GM23338 (cell line): Measurements from ENCODE around the gene TRIM25. TPM values are rescaled to one million over a fixed set of nuclear protein-coding genes. Genes with fewer than 3 reads are reported as not detected.
A peak's percentile ranks its signal among the peaks of the same experiment; 100 is the strongest.

ENCODE experiments used
- ATAC-seq: fragments of 200-7000 bp; cut with Tn5 transposase; 3 replicates; pipeline ENCODE4 v1.9.1; 2020
- DNase-seq: peaks from one replicate; pipeline ENCODE4 v3.0.0-alpha.2; 2015; ENCODE audit warnings: low spot score
- H2AFZ ChIP-seq: fragments of 200-600 bp; sonication (generic); 2 replicates; pipeline ENCODE4 v1.8.0; 2016; ENCODE audit warnings: antibody characterized with exemption, mild to moderate bottlenecking, moderate library complexity
- H3F3A ChIP-seq: fragments of 200-600 bp; sonication (generic); replicated peaks from 2 replicates; pipeline ENCODE4 v1.8.0; 2017; ENCODE audit warnings: antibody characterized with exemption, mixed run types, low read depth
- H3K27ac ChIP-seq: fragments of 200-600 bp; sonication (generic); 2 replicates; pipeline ENCODE4 v1.6.1; 2016; ENCODE audit warnings: low read depth
- H3K27me3 ChIP-seq: fragments of 200-600 bp; sonication (generic); 2 replicates; pipeline ENCODE4 v1.8.0; 2016; ENCODE audit warnings: mild to moderate bottlenecking, mixed run types, moderate library complexity; ENCODE audit not compliant: insufficient read depth
- H3K36me3 ChIP-seq: fragments of 200-600 bp; sonication (generic); 2 replicates; pipeline ENCODE4 v1.8.0; 2016; ENCODE audit warnings: mild to moderate bottlenecking; ENCODE audit not compliant: insufficient read depth
- H3K4me1 ChIP-seq: fragments of 200-600 bp; sonication (generic); 2 replicates; pipeline ENCODE4 v1.8.0; 2016; ENCODE audit warnings: mild to moderate bottlenecking, moderate library complexity; ENCODE audit not compliant: insufficient read depth
- H3K4me2 ChIP-seq: fragments of 200-600 bp; sonication (generic); 2 replicates; pipeline ENCODE4 v1.7.1; 2017; ENCODE audit warnings: mixed run types
- H3K4me3 ChIP-seq: fragments of 200-600 bp; sonication (generic); 2 replicates; pipeline ENCODE4 v1.6.1; 2016; ENCODE audit warnings: mixed run types
- H3K79me2 ChIP-seq: fragments of 200-600 bp; sonication (generic); replicated peaks from 2 replicates; pipeline ENCODE4 v1.8.0; 2017; ENCODE audit warnings: mild to moderate bottlenecking; ENCODE audit not compliant: insufficient read depth
- H3K9me2 ChIP-seq: fragments of 200-600 bp; sonication (generic); 2 replicates; pipeline ENCODE4 v1.8.0; 2017; ENCODE audit not compliant: insufficient read depth
- H4K20me1 ChIP-seq: fragments of 200-600 bp; sonication (generic); replicated peaks from 2 replicates; pipeline ENCODE4 v1.8.0; 2017; ENCODE audit warnings: mild to moderate bottlenecking; ENCODE audit not compliant: insufficient read depth
- H3K27ac Mint-ChIP-seq: 2 replicates; pipeline ENCODE4 v1.8.0; 2020; ENCODE audit warnings: inconsistent platforms, mild to moderate bottlenecking, moderate library complexity, mixed read lengths
- H3K27me3 Mint-ChIP-seq: 3 replicates; pipeline ENCODE4 v1.8.0; 2022; ENCODE audit warnings: low read depth, mild to moderate bottlenecking, moderate library complexity, mixed read lengths, inconsistent platforms; ENCODE audit not compliant: insufficient read depth, poor library complexity
- H3K36me3 Mint-ChIP-seq: 3 replicates; pipeline ENCODE4 v1.8.0; 2021; ENCODE audit warnings: low read depth, mild to moderate bottlenecking, inconsistent platforms, moderate library complexity, mixed read lengths
- H3K4me1 Mint-ChIP-seq: 3 replicates; pipeline ENCODE4 v1.8.0; 2020; ENCODE audit warnings: mild to moderate bottlenecking, inconsistent platforms, mixed read lengths
- H3K4me3 Mint-ChIP-seq: 3 replicates; pipeline ENCODE4 v1.8.0; 2021; ENCODE audit warnings: moderate library complexity, mild to moderate bottlenecking, inconsistent platforms, mixed read lengths
- H3K9me3 Mint-ChIP-seq: 3 replicates; pipeline ENCODE4 v1.8.0; 2020; ENCODE audit warnings: moderate library complexity, mild to moderate bottlenecking, inconsistent platforms, mixed read lengths
- CREB1 ChIP-seq: fragments of 250-450 bp; sonication (Bioruptor Pico); IDR thresholded peaks from 2 replicates; pipeline ENCODE4 v1.5.0; 2020; ENCODE audit warnings: low read depth, mild to moderate bottlenecking, moderate library complexity
- EZH2 ChIP-seq: fragments of 200-600 bp; sonication (generic); IDR thresholded peaks from one replicate; pipeline ENCODE4 v1.8.0; 2017; ENCODE audit warnings: antibody characterized with exemption, mild to moderate bottlenecking, low read depth; ENCODE audit not compliant: unreplicated experiment
- NANOG ChIP-seq: IDR thresholded peaks from 2 replicates; pipeline ENCODE4 v1.6.1; 2016; ENCODE audit warnings: antibody characterized with exemption, borderline replicate concordance
- REST ChIP-seq: IDR thresholded peaks from one replicate; pipeline ENCODE4 v1.6.1; 2018; ENCODE audit warnings: antibody characterized with exemption; ENCODE audit not compliant: unreplicated experiment
- ZNF114 ChIP-seq: fragments of 250-450 bp; sonication (Bioruptor Pico); IDR thresholded peaks from 2 replicates; pipeline ENCODE4 v1.5.0; 2020; ENCODE audit warnings: mild to moderate bottlenecking, moderate library complexity
- ZNF462 ChIP-seq: fragments of 250-450 bp; sonication (Bioruptor Pico); IDR thresholded peaks from 2 replicates; pipeline ENCODE4 v1.5.0; 2020; ENCODE audit warnings: mild to moderate bottlenecking, moderate library complexity
- polyA plus RNA-seq: library from polyadenylated mRNA; unstranded; fragments of >200 nt; fragmentation: Nextera tagmentation; extraction: Ambion mirVana; gene quantifications from 2 replicates; pipeline ENCODE4 v1.2.1, GENCODE V29; 2016
- total RNA-seq: library from RNA; depleted of rRNA; stranded (reverse); fragments of >200 nt; shearing (Covaris generic); gene quantifications from 2 replicates; pipeline ENCODE4 v1.2.3, GENCODE V29; 2014

Gene TRIM25
- total and polyA plus RNA-seq, 2 experiments from 2014 or later = 19.6 to 36.2 TPM

GRCh38 chr17:56917559-56918296 is 3.9 kb upstream of the TRIM25 start:
- 0 out of 2 replicates have a peak, but pooled peaks cover 3% of the 10 kb centered on the region for H3K9me2 ChIP-seq
- no peak overlapping the region for H2AFZ ChIP-seq
- Mint-ChIP-seq H3K4me3 (no peak overlapping the region), H3K36me3 (no peaks in the 10 kb centered on the region; the same call in 2 of the 3 replicates), H3K9me3 (no peaks in the 10 kb centered on the region), H3K4me1 (peaks cover 6% of the 10 kb centered on the region), H3K27me3 (peaks cover 22% of the 10 kb centered on the region), H3K27ac (no peak overlapping the region)
- peaks cover 5% of the 10 kb centered on the region for H3K79me2 ChIP-seq
- no peak overlapping the region for H3K4me2 ChIP-seq
- no peaks in the 10 kb centered on the region for H4K20me1 ChIP-seq
- H3K27ac ChIP-seq = no peak overlapping the region
- peaks cover 13% of the 10 kb centered on the region for H3K4me1 ChIP-seq
- TF ChIP-seq REST = no peak
- no peak for TF ChIP-seq EZH2
- no peak for TF ChIP-seq ZNF114 (CRISPR knock-in tag)
- TF ChIP-seq CREB1 = no peak
- no peaks in the 10 kb centered on the region for H3K36me3 ChIP-seq
- H3K27me3 ChIP-seq = peaks cover 26% of the 10 kb centered on the region
- H3K4me3 ChIP-seq = no peak overlapping the region
- no peaks in the 10 kb centered on the region for H3F3A ChIP-seq
- DNase-seq (no peak), ATAC-seq (no peak)

GRCh38 chr17:56914581-56915273 is 878 bp upstream of the TRIM25 start:
- ATAC-seq (no peak), DNase-seq (no peak)
- H3K4me3 ChIP-seq = peak overlapping the region; percentile 60
- peaks cover 26% of the 10 kb centered on the region for H3K79me2 ChIP-seq
- H3K4me3 Mint-ChIP-seq = peak overlapping the region; percentile 82
- peak overlapping the region; percentile 91 for H3K4me2 ChIP-seq
- H3K4me1 ChIP-seq = peaks cover 16% of the 10 kb centered on the region
- H3K9me2 ChIP-seq = 0 out of 2 replicates have a peak, but pooled peaks cover 3% of the 10 kb centered on the region
- H3K36me3 ChIP-seq = no peaks in the 10 kb centered on the region
- peaks cover 6% of the 10 kb centered on the region; the same call in 2 of the 3 replicates for H3K36me3 Mint-ChIP-seq
- peaks cover 14% of the 10 kb centered on the region for H3K4me1 Mint-ChIP-seq
- H3K9me3 Mint-ChIP-seq = no peaks in the 10 kb centered on the region
- no peak overlapping the region for H3K27ac ChIP-seq
- H3F3A ChIP-seq = no peaks in the 10 kb centered on the region
- H4K20me1 ChIP-seq = no peaks in the 10 kb centered on the region; the same call in 1 of the 2 replicates
- peak overlapping the region; percentile 84 for H2AFZ ChIP-seq
- H3K27me3 Mint-ChIP-seq = peaks cover 30% of the 10 kb centered on the region
- no peak for TF ChIP-seq NANOG
- no peak for TF ChIP-seq ZNF462 (CRISPR knock-in tag)
- peak; percentile 33 for TF ChIP-seq EZH2
- H3K27ac Mint-ChIP-seq = no peak overlapping the region
- H3K27me3 ChIP-seq = peaks cover 30% of the 10 kb centered on the region
